Smooth muscle cell of the brain vasculature (primary cell): ENCODE measurements around the gene CLMN.
A peak's percentile ranks its signal among the peaks of the same experiment; 100 is the strongest.
"Not testable (repeated sequence)": the region's sequence is repeated elsewhere in the genome, so short reads cannot be mapped to it uniquely, and the experiment has no call there.

Experiments used
- DNase-seq: peaks from one replicate; pipeline ENCODE4 v3.0.0-alpha.2; 2012; ENCODE audit warnings: low read depth, low spot score

CLMN gene

DNA sequence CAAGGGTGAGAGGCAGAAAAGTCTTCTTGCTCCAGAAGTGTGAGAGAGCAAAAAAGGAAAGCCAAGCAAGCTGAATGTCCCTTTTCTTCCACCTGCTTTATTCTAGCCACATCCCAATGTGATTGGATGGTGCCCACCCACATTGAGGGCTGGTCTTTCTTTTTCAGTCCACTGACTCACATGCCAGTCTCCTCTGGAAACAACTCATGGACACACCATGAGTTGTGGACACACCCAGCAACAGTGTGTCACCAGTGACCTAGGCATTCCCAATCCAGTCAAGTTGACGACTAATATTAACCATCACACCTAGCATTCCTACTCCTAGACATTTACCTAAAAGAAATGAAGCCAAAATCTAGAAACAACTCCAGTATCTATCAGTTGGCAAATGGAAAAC is 155.2 kb downstream of the CLMN start:
- DNase-seq: no peak

DNA sequence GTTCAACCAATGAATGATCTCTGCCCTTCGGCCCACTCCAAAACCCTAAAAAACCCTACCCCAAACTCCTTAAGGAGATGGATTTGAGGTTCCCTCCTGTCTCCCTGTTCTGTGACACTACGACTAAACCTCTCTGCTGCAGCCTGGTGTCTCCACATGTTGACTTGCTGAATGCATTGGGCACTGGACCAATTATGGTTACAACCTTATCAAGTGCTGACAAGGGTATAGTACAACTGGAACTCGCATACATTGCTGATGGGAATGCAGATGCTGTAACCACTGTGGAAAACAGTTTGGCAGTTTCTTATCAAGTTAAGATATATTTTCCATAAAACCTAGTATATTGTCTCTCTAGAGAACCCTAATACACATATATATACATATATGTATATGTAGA is 156.0 kb downstream of the CLMN start:
- no peak for DNase-seq

DNA sequence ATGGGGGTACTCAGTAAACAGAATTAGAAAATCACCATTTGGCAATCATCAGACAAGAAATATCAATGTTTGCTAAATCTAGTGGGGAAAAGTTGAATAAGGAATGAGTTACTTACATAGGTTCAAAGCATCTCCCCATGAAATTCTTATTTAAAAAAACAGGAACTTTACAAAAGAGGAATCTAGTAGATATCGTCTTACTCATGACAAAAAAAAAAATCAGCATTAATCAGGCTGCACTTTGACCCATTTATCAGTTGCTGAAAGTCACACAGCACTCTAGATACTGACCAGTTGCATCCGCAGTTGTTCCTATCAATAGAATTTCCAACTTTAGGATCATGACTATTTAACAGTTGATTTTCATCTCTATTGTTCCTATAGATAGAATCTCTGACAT is 156.6 kb downstream of the CLMN start:
- DNase-seq: no peak

DNA sequence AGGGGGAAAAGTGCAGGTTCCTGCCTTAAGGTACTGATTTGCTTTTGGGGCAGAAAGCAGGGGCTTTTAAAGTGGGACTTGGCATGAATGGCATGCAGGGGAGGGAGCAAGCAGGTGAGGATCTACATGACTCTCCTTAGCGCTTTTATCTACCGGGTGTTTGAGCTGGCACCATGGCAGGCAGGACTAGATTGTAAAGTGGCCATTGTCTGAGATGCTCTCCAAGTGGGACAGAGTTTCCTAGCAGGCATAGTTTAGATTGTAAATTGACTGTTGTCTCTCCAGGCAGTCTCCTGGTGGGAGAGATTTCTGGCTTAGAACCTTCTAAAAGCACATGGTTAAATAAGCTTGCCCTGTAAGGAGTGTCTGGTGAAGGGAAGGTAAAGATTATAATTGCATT is 157.1 kb downstream of the CLMN start:
- DNase-seq: no peak

DNA sequence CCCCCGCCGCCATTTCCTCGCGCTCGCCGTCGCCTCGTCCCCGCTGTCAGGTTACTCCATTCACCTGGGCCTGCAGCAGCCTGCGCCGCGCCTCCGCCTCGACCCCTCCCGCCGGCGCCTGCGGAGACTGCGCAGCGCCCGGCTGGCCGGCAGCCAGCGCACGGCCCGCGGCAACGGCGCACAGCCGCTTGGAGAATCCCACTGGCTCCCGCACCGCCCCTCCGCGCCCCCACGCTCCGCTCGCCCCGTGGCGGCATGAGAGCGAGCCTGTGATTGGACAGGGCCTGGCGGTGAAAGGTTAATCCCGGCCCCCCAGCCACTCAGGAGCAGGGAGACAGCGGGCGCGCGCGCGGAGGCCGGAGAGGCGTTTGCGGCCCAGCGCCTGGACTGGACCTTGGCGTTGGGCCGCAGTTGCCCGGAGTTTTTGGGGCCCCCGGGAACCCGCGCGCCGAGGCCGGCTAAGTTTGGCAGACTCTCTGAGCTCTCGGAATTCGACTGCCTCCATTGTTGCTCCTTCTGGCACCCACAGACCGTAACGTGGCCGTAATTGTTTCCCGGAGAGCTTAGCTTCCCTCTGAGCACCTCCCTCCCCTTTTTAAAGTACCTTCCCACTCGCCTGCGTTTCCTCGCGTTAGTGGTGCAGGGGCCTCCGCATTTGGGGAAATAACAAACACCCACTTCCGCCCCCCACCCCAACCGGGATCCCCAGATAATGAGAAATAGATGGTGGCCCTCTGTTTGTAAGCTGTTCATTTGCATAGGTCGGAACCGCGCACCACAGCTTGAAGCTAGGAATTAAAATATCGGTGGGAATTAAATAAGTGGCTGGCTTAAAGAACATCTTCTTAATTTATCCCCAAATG is 162.2 kb downstream of the CLMN start, which contains the start of gene DICER1:
Gene DICER1 (minus strand): TSS at position 203 of the 863 bp plus-strand sequence. CDS start 24,071 bp downstream, outside the sequence.
- peak; percentile 84 for DNase-seq

DNA sequence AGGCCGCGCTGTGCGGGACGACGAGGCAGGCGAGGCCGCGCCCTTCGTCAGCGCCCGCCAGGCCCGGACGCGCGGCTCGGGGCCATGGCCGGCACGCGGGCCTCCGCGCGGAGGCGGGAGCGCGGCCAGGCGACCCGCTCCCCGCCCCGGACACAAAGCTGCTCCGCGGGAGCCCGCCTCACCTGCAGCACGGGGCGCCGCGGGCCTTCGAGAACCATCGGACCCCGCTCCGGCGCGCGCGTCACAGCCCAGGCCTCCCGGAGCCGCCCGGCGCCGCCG is 162.7 kb downstream of the CLMN start:
- no peak for DNase-seq

DNA sequence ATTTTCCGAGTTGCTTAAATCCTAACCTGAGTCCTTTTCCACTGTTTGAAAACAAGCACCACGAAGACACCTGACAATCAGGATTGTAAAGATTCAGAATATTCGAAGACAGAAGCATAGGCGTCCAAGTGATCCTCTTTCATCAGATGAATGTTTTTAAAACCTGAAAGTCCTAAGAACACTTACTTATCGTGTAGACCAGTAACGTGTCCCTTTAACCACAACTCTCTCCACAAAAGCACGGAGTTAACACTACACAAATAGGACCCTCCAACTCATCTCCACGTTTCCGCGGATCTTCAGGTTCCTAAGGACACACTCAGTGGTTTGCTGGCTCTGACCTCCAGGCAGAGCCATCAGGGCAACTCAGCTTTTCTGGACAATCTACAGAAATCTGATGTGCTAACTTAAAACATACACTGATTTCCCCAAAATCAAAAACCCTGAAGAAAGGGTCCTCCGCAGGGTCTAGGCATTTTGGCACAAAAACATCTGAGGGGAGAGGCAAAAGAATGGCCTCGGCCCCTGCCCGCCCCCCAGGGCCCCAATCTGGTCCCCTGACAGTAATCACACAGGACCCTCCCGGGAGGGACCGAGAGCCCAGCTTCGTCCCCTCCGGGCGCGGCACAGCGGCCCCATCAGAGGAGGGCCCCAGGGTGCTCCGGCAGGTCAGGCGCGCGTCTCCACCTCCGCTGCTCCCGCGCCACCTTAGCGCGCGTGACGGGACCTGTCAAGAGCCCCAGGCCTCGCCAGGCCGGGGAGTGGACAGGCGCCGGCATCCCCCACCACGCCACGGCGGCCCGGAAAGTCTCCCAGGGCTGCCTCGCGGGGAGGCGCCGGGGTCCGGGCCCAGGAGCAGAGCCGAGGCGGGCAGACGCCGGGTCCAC is 163.3 kb downstream of the CLMN start:
- no peak for DNase-seq

DNA sequence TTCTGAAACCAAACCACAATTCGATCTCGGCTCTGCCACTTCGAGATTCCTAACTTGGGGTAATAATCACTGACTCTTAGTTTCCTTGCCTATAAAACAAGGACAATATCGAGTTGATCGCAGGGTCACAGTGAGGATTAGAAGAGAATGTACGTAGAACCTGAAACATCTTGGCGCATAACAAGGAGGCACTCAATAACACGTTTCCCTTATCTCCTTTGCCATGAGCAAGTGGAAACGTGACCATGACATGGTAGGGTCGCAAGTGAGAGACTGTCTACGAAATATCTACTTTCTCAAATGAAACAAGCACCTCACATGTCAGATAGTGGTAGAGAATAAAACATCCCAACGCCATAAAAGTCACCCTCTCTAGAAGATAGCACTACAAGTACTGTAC is 164.7 kb downstream of the CLMN start:
- DNase-seq: no peak

DNA sequence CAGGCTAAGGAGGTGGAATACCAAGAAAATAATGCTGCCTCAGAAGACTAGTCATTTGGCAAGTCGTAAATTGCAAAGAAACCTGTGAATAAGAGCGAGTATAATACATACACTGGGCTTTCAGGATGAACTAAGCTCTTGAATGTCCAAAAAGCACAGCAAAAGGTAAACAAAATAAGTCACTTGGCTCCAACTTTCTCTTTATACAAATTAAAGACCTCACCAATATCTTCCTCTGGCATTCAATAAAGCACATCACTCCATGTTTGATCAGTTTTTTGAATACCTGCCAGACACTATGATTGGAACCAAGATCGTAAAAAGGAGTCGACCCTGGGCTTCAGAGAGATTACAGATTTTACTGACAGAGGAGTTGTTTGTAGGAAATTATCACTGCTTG is 165.8 kb downstream of the CLMN start:
- DNase-seq: no peak

DNA sequence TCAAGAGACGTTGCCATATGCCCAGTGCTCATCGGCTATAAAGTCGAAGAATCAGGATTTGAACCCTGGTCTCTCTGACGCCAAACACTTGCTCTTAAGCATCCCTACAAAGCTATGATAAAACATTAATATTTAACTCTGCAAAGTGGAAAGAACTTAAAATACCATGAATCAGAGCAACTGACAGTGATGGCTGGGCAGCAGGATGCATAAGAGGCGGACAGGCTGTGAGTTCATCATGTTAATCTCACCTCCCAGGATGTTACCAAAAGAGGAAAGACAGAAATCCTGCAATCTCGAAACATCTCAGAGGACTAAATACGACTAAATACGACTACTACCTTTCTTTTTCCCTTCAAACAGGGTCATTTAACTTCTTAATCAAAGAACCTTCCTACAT is 168.1 kb downstream of the CLMN start:
- DNase-seq: no peak

DNA sequence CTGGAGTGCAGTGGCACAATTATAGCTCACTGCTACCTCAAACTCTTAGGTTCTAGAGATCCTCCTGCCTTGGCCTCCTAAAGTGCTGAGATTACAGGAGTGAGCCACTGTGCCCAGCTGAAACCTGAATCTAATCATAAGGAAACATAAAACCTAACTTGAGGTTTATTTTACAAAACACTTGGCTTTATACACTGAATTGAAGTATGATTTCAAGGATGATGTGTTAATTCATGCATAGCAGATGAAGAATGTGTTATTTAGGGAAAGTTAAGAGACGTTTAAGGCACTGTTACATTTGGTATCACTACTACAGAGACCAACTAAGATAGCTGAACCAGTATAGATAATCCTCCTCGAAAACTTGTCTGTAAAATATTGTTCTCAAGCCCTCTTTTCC is 168.8 kb downstream of the CLMN start:
- DNase-seq: no peak

DNA sequence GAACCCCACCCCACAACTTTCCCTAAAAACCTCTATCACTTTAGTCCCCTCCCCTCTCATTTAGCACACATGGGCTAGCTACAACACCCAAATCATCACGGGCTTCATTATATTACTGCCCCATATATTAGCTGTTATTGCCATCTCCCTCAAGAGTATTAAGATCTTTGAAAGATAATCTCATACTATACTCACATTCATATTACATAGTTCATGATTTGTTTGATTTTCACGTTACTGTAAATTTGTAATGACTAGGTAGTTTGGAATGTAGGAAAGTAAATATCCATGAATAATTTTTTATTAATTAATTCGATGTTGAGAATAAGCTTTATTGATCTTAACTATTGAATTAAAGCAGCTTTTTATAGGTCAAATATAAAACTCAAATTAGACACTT is 170.3 kb downstream of the CLMN start:
- DNase-seq: no peak

DNA sequence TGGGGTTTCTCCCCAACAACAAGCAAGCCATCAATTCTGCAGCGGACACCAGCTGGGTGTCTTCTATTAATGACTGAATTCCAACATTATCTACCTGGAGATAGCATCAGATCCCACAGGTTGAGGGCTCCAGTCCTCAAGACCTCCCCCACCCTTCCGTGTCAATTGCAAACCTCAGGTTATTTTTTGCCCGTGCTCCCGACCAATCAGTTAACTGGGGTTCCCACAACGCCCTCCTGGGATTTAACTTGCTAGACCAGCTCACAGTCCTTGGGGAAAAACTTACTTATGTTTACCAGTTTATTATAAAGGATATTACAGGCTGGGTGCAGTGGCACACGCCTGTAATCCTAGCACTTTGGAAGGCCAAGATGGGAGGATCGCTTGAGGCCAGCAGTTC is 172.1 kb downstream of the CLMN start:
- no peak for DNase-seq

DNA sequence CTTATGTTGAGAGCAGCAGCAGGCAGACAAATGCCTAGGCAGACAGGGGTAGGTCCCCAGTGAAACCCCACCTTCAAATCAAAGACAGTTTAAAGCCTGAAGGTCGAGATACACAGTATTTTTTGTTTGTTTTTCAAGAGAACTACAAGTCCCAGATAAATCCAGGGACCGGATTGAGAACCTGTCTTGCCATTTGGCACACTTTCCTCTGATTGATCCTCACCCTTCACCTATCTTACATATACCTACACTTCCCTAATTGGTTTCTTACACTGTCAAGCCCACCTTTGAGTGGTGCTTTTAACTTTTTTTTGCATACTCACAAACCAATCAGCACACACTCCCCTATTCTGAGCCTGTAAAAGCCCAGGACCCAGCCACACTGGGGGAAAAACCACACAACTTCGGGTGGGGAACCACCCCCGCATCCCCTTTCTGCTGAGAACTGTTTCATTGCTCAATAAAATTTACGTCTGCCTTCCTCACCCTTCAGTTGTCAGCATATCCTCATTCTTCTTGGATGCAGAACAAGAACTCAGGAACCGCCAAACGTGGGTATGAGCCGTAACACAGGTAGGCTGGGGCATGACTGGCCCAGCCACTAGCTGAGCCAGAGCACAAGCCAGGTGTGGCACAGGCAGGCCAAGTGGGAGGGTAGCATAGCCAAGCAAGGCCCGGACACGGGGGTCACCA is 173.5 kb downstream of the CLMN start:
- no peak for DNase-seq

DNA sequence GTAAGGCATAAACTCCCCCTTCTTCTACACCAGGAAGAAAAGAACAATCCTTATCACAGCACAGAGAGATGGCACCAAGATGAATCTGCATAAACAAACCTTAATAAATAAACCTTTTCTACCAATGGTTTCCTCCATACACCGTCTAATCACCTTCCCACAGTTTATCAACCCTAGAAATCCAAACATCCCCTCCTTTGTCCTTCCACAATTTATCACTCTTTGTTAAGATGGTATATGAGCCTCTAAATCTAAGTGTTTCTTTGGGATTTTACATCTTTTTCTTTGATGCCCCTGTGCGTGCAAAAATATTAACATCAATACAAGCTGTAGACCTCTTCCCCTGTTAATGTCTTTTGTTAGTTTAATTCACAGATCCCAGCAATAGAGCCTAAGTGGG is 174.9 kb downstream of the CLMN start:
- DNase-seq: no peak

DNA sequence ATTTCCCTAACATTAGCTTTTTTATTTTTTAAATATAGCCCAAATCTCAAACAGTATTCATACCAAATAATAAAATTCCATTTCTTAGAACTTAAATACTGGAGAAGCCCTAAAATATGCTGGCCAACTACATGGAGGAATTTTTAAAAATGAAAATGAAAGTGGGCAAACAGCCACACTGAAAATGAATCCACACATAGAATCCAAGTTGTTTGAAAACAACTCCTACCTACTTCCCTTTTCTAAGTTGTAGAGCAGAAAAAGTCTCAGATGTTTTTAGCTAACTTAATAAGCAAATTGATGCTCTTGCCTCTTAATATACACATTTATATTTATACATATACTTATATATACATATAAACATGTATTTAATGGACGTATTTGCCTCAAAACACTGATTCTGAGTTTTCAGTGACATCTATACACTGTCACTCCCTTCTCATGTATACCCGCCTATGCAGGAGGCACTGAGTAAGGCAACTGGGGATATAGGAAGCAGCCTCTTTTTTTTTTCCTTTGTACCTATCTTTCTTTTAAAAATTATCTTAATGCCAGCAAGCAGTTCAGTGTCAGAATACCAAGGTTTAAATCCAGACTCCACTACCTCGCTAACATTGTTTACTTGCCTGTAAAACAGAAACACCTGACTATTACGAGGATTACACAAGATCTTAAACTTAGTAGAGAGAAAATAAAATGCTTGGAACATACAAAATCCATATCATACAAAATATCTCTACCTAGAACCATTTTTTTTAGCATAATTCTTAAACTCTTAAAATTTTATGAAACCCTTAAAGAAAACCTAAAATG is 175.7 kb downstream of the CLMN start:
- no peak for DNase-seq

DNA sequence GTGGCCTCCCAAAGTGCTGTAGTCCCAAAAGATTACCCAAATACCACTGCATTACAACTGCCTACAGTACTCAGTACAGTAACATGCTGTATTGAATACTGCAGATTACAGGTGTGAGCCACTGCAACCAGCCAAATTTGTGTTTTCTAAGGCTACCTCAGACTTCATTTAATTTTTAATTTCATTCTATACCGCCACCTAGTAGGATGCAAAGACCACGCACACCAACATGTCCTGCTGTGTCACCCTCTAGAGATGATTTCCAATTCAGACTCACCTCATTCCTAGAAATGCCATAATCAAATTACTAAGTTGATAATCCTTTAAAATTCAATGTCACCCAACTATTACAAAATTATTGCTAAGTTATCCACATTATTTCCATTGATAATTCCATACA is 177.5 kb downstream of the CLMN start:
- DNase-seq: no peak

DNA sequence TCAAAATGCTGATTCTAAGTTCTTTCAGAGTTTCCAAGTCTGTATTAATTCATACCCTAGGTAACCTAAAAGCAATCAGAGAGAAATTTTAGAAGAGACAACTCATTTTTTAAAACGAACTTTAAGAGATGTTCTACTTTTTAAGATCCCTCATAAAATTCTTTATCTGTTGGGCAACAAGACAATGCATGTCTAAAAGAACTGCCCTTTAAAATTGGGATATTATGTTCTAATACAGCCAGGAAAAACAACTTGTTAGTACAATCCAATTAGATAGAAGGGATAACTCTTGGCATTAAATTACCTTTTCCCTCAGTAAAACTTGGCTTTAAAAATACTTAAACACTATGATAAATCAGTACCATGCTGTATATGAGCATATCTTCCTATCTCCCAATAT is 178.0 kb downstream of the CLMN start:
- DNase-seq: no peak

DNA sequence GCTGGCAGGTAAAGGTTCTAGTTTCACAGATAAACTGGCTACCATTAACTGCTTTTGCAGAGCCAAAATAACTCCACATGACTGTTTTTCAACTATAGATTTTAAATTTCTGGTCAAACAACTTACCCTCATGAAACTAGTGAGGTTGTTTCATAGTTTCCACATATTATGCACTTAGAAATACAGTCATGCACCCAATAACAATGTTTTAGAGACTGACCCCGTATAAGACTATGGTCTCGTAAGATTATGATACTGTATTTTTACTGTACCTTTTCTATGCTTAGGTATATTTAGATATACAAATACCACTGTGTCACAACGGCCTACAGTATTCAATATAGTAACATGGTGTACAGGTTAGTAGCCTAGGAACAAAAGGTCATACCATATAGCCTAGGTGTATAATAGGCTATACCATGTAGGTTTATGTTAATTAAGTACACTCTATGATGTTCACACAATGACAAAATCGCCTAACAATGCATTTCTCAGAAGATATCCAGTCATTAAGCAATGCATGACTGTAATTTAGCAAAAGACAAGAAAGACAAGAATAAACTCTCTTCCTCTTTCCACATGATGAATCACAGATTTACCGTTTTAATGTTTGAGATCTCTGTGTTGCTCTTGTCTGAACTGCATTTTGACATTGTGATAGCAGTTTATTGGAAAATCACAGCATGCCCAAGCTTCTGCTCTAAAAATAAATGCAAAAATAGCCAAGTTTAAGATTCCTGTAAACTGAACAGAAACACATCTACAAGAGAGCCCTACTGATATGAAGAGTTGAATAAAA is 179.4 kb downstream of the CLMN start:
- no peak for DNase-seq

DNA sequence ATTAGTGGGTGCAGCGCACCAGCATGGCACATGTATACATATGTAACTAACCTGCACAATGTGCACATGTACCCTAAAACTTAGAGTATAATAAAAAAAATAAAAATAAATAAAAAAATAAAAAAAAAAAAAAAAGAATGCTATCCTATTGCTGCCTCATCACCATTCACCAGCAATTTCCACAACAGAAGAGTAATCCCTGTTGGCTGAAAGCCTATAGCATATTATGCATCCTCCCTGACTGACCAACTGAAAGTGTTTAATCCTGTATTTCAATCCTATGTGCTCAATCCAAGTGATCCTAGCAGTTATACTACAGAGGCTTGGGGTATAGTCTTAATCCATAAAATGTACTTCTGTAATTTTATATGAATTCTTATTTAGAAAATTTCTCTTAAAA is 180.8 kb downstream of the CLMN start:
- no peak for DNase-seq

DNA sequence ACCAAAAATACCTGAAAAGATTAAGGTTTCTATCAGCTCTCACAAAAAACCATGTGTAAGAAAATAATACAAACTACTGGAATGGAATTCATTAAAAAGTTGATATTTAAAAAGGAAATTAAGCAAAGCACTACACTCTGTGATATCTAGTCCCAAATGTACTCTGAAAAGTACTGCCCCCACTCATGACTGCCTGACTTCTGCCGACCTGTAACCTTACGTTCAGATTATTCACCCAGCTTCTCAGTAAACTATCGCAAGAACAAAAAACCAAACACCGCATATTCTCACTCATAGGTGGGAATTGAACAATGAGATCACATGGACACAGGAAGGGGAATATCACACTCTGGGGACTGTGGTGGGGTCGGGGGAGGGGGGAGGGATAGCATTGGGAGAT is 181.3 kb downstream of the CLMN start:
- not testable (repeated sequence) for DNase-seq
